HepG2 (cell line): ENCODE results near the gene SECTM1. TPM values are rescaled to one million over a fixed set of nuclear protein-coding genes. Genes with fewer than 3 reads are reported as not detected.

Experiments used
- ATF7-NPFF ChIP-seq: sonication (generic); formaldehyde crosslinking; IDR thresholded peaks from 2 replicates; pipeline ENCODE4 v1.8.1; 2023; ENCODE audit warnings: mild to moderate bottlenecking, low read depth, missing genetic modification reagents, moderate library complexity
- FOXC1 ChIP-seq: sonication (generic); formaldehyde crosslinking; IDR thresholded peaks from 2 replicates; pipeline ENCODE4 v1.8.0; 2022; ENCODE audit warnings: mild to moderate bottlenecking, missing genetic modification reagents, borderline replicate concordance
- HES4 ChIP-seq: sonication (generic); formaldehyde crosslinking; IDR thresholded peaks from 2 replicates; pipeline ENCODE4 v1.9.0; 2021; ENCODE audit warnings: mild to moderate bottlenecking, missing genetic modification reagents, borderline replicate concordance
- IKZF4 ChIP-seq: sonication (generic); formaldehyde crosslinking; IDR thresholded peaks from 2 replicates; pipeline ENCODE4 v1.5.1; 2020; ENCODE audit warnings: borderline replicate concordance, mild to moderate bottlenecking, low read depth, missing genetic modification reagents; ENCODE audit errors: not compliant biosample characterization
- NFKB2 ChIP-seq: sonication (generic); formaldehyde crosslinking; IDR thresholded peaks from 2 replicates; pipeline ENCODE4 v1.4.0; 2020; ENCODE audit warnings: missing genetic modification reagents, borderline replicate concordance
- POGZ ChIP-seq: sonication (generic); formaldehyde crosslinking; IDR thresholded peaks from 2 replicates; pipeline ENCODE4 v1.4.0; 2020; ENCODE audit warnings: mild to moderate bottlenecking, missing genetic modification reagents
- POLR2A ChIP-seq, 2 experiments: IDR thresholded peaks; 2 replicates each; pipeline ENCODE4 v1.6.1; 2011; ENCODE audit warnings: low read depth in 2 of 2, low read length in 2 of 2, mild to moderate bottlenecking in 1 of 2, moderate library complexity in 1 of 2; ENCODE audit not compliant: insufficient read depth in 1 of 2
- PPARG ChIP-seq: conservative IDR thresholded peaks from 2 replicates; pipeline ENCODE4 v1.6.1; 2016; ENCODE audit warnings: missing biosample characterization, missing genetic modification reagents
- RFX1 ChIP-seq: fragments of 450-650 bp; IDR thresholded peaks from 2 replicates; pipeline ENCODE4 v1.6.1; 2017
- SCMH1 ChIP-seq: sonication (generic); formaldehyde crosslinking; IDR thresholded peaks from 2 replicates; pipeline ENCODE4 v1.9.0; 2021; ENCODE audit warnings: missing genetic modification reagents, mild to moderate bottlenecking, borderline replicate concordance
- SUZ12 ChIP-seq: fragments of 150-350 bp; IDR thresholded peaks from 2 replicates; pipeline ENCODE4 v1.6.1; 2014; ENCODE audit warnings: low read depth, low read length
- TCF7L2 ChIP-seq: IDR thresholded peaks from 2 replicates; pipeline ENCODE4 v1.6.1; 2011; ENCODE audit warnings: mild to moderate bottlenecking, low read depth, low read length, moderate library complexity
- ZBED4 ChIP-seq: sonication (generic); formaldehyde crosslinking; IDR thresholded peaks from 2 replicates; pipeline ENCODE4 v1.4.0; 2020; ENCODE audit warnings: missing genetic modification reagents, borderline replicate concordance
- ZBTB49 ChIP-seq: sonication (generic); formaldehyde crosslinking; IDR thresholded peaks from 2 replicates; pipeline ENCODE4 v1.4.0; 2020; ENCODE audit warnings: missing genetic modification reagents, borderline replicate concordance
- ZFP36L2 ChIP-seq: sonication (generic); formaldehyde crosslinking; IDR thresholded peaks from 2 replicates; pipeline ENCODE4 v1.4.0; 2020; ENCODE audit warnings: missing genetic modification reagents
- ZFP41 ChIP-seq: sonication (generic); formaldehyde crosslinking; IDR thresholded peaks from 2 replicates; pipeline ENCODE4 v1.4.0; 2020; ENCODE audit warnings: mild to moderate bottlenecking, missing genetic modification reagents, borderline replicate concordance
- ZFX ChIP-seq: sonication (generic); formaldehyde crosslinking; IDR thresholded peaks from 2 replicates; pipeline ENCODE4 v1.4.0; 2020; ENCODE audit warnings: mild to moderate bottlenecking, low read depth, missing genetic modification reagents, moderate library complexity
- ZFYVE20 ChIP-seq: sonication (generic); formaldehyde crosslinking; IDR thresholded peaks from 2 replicates; pipeline ENCODE4 v1.8.0; 2023; ENCODE audit warnings: low read depth, mild to moderate bottlenecking, moderate library complexity, missing genetic modification reagents, borderline replicate concordance
- ZNF136 ChIP-seq: sonication (generic); formaldehyde crosslinking; IDR thresholded peaks from 2 replicates; pipeline ENCODE4 v1.8.1; 2022; ENCODE audit warnings: low read depth, mild to moderate bottlenecking, moderate library complexity, missing genetic modification reagents
- ZNF510 ChIP-seq: sonication (generic); formaldehyde crosslinking; IDR thresholded peaks from 2 replicates; pipeline ENCODE4 v1.4.0; 2020; ENCODE audit warnings: low read depth, mild to moderate bottlenecking, missing genetic modification reagents
- ZSCAN31 ChIP-seq: sonication (generic); formaldehyde crosslinking; IDR thresholded peaks from 2 replicates; pipeline ENCODE4 v1.5.0; 2020; ENCODE audit warnings: low read depth, mild to moderate bottlenecking, missing genetic modification reagents
- polyA plus RNA-seq, 8 experiments: library from polyadenylated mRNA; depleted of rRNA in 3 of 8; stranded (reverse) in 7 of 8; unstranded in 1 of 8; fragments of >200 nt; fragmentation: Illumina TruSeq in 4 of 8; extraction: Trizol in 4 of 8; gene quantifications; 2 replicates each; pipeline versions ENCODE4 v1.2.1 to v1.2.3, GENCODE V29; 2011 to 2016; ENCODE audit warnings: low read depth in 4 of 8, missing spikeins in 1 of 8, mixed read lengths in 1 of 8; ENCODE audit not compliant: insufficient read depth in 1 of 8
- total RNA-seq, 5 experiments: library from RNA; depleted of rRNA; stranded (reverse); fragments of >200 nt; fragmentation: Illumina TruSeq; extraction: Trizol; gene quantifications; 2 replicates each; pipeline ENCODE4 v1.2.3, GENCODE V29; 2016; ENCODE audit warnings: low read depth in 1 of 5

SECTM1 gene
- total and polyA plus RNA-seq, 2 of the 13 experiments (the other 11 are each of a cell fraction or from before 2014, with no cell fraction given) = 3.5 to 5.3 TPM

- TF ChIP-seq ZSCAN31 (CRISPR knock-in tag) (no peak), ATF7-NPFF (no peak), NFKB2 (CRISPR knock-in tag) (no peak; the same call in 1 of the 2 replicates), POLR2A (IDR thresholded peaks at IDR 0.05; ENCODE audit: insufficient read depth in 1 of 2, low read depth in 2 of 2, low read length in 2 of 2) (no peak), ZBED4 (0 out of 2 replicates have a peak, but pooled peaks have one; percentile 47), ZFYVE20 (CRISPR knock-in tag) (no peak), RFX1 (no peak), ZFP41 (CRISPR knock-in tag) (no peak), ZNF510 (CRISPR knock-in tag) (peak; percentile 74; the same call in 1 of the 2 replicates), ZFX (CRISPR knock-in tag) (peak; percentile 72), FOXC1 (peak; percentile 80), ZFP36L2 (CRISPR knock-in tag) (no peak), HES4 (CRISPR knock-in tag) (peak; percentile 51; the same call in 1 of the 2 replicates), ZNF136 (no peak; the same call in 1 of the 2 replicates), TCF7L2 (no peak), POGZ (CRISPR knock-in tag) (0 out of 2 replicates have a peak, but pooled peaks have one; percentile 17), IKZF4 (no peak), ZBTB49 (no peak), PPARG (CRISPR knock-in tag) (no peak), SUZ12 (no peak), SCMH1 (no peak)
Measured at GRCh38 chr17:82351713-82352488, 18.3 kb upstream of the SECTM1 start (continued).
